RCC 7860 (cell line): ENCODE data around the gene SIL1.

Experiments
- DNase-seq: peaks from one replicate; pipeline ENCODE4 v3.0.0-alpha.2; 2015; ENCODE audit warnings: low spot score
- FAIRE-seq: peaks from 2 replicates; lab custom pipeline; 2012; peaks lifted over from hg19 to GRCh38; lab: Jason Lieb, UNC

SIL1 gene

DNA sequence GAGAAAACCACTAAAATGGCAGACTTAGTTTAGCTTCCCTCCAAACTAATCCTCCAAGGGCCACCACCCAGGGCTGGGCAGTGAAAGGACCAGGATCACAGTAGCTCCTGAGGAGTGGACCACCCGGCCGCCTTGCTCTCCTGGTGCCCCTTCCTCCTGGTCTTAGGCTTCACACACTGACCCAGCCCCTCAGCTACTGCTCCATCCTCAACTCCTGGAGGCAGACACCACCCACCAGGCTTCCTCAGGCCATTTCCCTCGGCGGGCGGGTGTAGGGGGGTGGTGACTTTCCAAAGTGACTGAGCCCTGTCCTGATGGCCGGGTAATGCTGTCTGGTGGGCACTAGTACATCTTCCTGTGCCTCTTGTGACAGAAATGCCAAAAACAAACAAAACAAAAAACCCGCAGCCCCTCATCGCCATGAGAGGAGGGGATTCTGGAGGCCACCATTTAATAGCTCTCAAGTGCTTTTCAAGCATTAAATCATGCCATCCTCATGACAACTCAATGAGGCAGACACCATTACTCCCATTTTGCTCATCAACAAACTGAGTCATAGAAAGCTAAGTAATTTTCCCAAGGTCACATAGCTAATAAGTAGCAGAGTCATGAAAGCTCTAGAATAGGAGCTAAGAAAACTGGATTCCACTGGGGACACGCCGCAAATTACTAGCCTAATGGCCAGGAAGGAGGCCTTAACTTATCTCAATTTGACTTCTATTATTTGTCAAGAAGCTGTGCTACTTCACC lies 231.8 kb downstream of the SIL1 start:
- FAIRE-seq (peak; percentile 74), DNase-seq (peak; percentile 53)

DNA sequence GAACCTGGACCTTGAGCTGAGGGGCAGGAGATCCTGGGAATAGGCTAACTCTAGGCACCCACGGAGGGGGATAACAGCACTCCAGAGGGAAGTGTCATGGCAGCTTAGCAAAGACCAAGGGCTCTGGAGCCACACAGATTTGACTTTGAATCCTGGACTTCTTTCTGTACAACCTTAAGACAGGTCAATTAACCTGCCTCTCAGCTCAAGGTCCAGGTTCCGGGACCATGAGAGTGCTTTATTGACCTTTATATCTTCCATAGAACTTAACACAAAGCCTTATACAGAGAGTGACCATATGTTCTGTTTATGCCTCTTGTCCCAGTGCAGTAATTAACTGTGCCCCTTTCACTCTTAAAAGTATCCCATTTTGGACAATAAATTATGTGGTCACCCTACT lies 232.5 kb downstream of the SIL1 start:
- DNase-seq = no peak
- no peak for FAIRE-seq

DNA sequence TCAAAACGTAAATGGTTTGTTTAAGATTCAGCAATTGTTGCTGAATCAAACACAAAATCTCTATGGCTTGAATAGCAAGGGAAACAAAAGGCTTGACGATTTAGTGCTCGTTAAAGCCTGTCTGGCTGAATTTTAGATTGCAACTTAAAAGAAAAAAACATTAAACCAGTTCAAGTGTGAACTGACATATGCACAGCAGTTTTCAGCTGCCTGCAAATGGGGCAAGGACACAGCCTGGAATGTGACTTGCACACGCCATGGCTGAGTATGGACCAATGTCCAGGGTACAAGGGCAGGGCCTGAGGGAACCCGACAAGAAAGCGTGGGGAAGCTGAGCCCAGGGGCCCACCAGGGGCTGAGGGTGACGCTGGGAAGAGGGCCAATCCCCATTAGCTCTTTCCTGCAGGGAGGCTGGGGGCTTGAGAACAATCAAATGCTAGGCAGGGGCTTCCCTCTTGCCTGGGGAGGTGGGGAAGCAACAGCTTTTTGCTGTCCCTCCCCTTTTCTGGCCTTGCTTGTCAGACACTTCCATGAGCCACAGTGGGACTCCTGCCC lies 233.4 kb downstream of the SIL1 start:
- DNase-seq (no peak), FAIRE-seq (no peak)

DNA sequence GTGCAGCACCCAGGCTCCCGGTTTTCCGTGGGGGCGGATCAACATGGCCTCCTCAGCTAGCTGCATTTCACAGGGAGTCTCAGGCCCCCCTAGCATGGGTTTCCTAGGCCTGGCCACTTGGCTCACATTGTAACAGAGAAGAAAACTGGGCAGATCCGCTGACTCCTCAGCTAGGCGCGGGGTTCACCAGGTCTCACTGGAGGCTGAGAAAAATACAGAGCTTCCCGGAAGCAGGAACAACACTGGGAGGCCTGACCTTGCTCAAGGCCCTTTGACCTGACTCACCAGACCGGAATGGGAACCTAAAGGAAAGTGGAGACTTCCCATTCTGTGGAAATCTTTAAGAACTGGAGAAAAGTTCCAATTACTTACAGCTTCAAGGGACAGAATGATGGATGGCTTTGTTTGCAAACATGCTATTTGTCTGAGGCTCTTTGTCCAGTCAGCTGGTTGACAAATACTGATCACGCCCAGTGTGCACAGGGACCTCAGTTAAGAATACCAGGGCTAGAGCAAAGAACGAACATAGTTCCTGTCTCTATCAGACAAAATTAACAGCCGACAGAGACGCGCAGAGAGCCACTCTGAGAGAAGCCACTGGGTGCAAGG lies 234.3 kb downstream of the SIL1 start:
- FAIRE-seq (no peak), DNase-seq (peak; percentile 28)

DNA sequence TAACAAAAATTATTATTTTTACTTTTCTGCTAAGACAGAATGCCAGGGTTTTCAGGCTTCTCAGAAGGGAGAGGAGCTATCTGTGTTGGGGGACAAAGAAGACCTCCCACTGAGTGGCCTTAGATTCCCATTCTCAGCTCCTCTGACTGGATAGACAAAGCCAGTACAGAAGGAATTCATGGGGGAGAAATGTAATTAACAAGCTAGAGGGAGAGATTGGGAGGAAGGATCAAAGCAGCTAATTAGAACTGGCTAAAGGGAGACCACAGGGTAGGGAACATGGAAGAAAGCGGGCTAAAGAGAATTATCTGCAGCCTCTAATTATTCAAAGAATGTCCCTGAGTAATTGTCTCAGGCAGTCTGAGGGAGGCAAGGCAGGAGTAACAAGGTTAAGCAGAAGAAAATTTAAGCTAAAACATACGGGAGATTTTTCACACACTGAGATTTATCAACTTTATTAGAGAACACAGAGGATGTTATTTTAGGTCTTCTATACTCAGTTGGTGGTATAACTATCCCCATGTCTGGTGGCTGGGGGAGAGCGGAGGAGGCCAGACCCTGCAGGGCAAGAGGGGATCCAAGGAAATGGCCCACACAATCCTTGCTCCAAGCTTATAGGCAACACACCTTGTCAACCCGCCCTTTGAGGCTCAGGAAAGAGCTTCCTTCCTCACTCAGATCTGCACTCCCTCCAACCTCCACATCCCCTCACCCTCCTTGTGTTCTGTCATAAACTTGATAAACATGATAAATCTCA lies 235.4 kb downstream of the SIL1 start:
- no peak for FAIRE-seq
- no peak for DNase-seq

DNA sequence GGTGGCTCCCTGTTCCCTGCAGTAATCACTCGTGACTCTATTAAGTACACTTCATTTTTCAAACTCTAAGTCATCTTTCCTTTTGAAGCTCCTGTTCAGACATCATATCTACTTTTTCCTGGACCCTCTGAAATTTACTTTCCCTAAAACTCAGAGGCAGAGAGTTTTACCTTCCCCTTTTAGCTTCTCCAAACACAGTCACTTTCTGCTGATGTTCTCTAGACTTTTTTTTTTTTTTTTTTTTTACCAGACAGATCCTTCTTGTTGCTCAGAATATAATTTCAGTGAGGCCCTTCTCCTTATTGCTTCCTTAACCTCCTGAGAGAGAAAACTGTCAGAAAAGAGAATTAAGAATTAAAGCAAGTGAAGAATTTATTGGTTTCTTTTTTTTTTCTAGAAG lies 236.4 kb downstream of the SIL1 start:
- DNase-seq (no peak), FAIRE-seq (no peak)

DNA sequence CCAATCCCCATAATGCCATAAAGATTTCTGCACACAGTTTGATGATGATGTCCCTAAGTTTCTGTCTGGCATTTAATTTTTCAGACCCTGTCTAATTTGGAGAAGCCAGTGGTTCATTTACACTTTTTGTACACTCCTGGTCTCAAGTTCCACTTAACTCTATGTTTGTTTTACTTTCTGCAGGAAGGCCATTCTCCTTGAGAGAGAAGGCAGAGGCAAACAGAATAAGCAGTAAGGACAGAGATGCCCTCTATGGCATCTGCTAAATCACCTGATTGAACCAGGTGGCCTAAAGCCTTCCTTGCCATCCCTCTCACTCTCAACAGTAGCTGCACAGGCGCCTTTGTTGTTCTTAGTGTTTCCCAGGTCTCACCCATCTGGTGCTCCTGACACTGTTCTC lies 236.9 kb downstream of the SIL1 start:
- no peak for DNase-seq
- FAIRE-seq = no peak

DNA sequence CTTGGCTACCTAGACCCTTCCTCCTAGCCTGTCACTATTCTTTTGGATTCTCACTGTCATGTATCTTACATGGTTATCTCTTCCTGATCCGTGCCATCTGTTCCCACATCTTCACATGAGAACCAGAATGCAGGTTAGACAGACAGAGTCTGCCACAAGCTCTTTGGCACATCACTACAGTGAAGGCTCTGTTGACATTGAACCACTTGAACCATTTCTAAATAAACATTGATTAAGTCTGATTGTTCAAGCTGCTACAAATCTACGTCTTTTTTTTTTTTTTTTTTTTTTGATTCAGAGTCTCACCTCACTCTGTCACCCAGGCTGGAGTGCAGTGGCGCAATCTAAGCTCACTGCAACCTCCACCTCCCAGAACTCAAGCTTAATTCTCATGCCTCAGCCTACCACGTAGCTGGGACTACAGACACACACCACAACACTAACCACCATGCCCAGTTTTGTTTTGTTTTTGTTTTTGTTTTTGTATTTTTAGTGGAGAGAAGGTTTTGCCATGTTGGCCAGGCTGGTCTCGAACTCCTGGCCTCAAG lies 237.9 kb downstream of the SIL1 start:
- DNase-seq = no peak
- FAIRE-seq = no peak

DNA sequence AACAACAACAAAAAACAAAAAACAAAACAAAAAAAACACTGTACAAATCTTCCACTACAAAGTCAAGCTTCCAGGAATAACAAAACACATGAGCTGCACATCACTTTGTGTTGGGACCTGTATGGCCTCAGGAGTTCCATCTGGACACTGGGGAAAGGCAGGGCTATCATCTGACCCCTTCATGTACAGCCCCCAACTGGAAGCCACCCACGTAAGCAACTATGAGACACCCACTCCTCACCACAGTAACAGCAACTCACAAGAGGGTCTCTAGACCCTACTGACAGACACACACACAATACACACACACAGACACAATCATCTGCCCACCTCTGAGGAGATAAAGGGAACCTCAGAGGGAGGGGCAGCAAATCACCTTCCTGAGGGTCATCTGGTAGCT lies 241.4 kb downstream of the SIL1 start:
- FAIRE-seq (no peak), DNase-seq (no peak)

DNA sequence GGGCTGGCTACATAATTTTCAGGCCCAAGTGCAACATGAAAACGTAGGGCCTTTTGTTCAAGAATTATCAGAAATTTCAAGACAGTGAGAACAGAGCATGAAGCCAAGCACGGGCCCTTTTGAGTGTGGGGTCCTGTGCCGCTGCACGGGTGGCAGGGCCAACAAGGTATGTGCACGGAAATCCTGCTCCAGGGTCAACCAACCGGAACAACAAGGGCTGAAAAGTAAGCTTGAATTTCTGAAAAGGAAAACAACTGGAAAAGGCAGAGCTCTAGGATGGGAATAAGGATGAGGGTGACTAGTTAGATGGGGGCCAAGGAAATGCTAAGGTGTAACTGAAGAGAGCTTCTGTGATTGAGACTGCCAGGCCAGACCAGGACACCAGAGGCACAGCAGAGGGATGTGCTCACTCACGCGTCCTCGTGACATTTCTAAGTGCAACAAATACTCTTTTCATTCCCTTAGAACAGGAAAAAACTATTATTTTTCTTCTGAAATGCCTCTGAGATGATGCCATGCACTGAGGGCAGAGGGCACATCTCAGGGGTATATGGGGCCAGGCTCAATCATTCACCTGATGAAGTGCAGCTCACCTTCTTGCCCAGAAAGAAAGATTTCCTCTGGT lies 242.4 kb downstream of the SIL1 start:
- FAIRE-seq (no peak), DNase-seq (no peak)

DNA sequence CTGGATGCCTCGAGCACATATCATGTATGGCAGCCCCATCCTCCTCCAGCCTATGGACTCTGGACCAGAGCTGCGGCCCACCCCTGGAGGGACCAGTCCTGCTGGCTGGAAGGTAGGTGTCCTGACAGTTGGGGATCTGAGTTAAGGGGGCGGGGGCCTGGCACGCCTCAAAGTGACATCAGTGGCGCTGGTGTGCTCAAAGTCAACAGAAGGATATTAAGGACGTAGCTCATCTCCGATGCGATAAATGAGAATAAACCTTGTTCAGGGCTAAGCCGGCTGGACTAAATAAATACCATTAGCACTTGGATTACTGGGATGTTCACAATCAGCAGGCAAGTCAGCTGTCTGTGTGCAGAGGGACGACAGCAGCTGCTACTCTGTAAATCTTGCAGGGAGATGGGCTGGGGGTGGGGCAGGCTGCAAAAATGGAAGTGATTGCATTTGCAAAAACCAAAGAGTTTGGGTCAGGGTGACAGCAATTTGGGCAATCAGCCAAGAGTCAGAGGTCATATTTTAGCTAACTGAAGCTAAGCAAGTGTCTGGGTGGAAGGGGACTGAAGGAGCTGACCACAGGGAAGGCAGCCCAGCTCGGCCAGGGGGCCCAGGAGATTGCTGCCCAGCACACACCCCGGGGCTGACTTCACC lies 243.0 kb downstream of the SIL1 start:
- FAIRE-seq (no peak), DNase-seq (no peak)

DNA sequence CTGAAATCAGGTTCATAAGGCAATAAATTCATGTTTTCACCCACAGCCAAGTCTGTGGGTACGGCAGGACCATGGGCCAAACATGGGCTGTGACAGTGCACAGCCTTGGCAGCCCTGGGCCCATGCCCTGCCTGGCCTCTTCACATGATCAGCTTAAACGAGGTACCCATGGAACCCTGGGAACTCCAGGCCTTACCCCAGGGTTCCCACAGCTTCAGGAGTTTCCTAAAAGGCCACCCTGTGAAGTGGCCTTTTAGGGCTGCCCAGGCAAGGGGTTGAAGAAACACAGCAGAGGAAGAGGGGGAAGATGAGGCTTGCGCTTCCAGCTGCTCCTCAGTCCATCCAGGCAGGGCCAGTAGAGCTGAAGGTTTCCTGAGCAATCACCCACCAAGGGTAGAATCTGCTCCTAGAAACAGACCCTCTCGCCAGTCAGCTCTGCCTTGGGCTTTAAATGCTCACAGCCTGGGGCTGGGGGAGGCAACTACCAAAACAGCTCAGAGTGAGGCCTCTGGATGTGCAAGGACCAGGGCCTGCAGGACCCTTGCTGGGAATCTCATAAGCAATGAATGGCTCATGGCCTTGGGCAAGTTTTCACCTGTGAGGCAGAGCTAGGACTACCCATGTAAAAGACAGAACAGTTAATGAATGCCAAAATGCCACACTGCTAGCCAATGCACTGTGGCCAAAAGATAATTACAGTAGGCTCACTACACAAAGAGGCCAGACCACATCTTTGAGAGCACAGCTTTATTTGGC lies 243.7 kb downstream of the SIL1 start:
- no peak for FAIRE-seq
- DNase-seq = no peak

DNA sequence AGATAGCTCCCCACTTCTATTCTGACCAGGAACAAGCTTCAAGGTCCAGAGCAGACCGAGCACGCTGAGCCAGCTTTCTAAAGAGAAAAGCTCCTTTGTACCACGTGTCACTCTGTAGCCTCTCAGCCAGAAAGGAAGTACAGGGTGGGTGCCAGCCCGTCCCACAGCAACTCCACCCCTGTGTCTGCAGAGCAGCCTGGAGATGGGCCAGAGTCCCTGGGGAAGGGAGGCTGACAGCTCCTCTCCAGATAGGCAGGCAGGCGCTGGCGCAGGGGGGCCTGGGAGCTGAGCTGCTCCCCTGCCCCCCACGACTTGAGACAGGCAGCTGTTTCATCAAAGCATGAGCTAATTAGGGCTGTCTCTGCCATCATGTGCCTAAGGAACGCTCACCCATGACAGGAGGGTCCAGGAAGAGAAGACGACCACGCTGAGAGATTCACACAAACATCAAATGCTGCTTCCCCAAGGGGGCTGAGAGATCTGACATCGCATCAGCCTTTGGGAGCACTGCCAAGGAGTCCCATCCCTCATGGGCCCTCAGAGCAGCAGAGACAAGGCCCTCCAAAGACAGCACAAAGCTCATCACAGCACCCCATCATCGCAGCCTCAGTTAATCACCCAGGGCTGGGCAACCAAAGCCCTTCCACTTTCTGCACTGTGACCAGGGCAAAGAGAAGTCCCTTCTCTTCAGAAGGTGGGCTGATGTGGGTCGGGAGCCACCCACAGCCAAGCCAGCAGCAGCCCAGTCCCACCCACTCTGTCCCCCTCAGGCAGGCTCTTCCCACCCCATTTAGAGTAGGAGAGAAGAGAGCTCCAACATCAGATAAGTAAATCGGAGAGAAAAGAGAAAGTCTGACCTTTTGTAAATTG lies 244.5 kb downstream of the SIL1 start:
- no peak for FAIRE-seq

DNA sequence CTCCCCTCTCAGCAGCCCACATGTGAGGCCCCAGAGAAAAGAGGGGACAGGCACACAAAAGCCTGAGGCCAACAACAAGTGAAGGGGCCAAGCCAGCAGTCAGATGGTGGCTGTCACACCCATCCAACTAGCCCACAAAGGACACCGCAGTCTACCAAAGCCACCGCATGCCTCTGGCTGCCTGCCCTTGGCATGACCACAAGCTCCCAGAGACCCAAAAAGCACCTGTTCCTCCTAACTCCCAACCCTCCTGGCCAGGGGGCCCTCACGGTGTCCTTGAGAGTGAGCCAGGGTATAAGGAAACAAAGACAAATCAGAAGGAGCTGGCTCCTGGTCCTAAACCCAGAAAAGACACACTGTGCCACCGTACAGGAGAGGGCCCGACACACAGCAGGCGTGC lies 245.2 kb downstream of the SIL1 start:
- no peak for DNase-seq
- FAIRE-seq = no peak

More for the DNA sequence above, 244.5 kb downstream of the SIL1 start:
- DNase-seq = peak; percentile 26

DNA sequence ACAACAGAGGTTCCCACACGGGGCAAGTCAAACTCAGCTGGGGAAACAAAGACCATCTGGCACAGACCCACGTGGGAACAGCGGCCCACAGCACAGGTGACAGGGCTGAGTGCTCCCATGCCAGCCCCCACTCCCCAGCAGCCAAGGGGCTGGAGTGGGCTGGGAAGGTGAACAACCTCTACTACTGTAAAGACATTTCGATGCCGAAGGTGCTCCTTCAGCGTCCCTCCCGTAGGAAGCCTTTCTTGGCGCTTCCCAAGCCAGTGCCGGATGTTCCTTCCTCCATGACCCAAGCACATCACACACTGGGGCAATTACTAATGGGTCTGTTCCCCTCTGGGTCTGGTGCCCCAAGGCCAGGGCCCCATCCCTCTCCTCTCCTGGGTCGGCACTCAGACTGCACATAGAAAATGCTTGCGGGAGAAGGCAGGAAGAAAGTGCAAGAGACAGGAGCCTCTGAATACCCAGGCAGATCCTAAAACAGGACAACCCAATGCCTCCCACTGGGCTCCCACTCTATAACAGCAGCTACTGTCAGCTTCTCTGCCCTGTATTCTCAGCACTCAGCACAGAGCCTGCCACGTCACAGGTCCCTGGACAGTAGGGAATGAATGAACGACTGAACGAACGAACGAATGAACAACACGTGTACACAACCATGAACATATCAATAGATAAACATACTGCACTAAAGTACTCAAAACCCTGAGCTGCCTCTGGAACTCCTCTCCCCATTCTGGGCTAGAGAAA lies 246.0 kb downstream of the SIL1 start:
- DNase-seq (no peak), FAIRE-seq (no peak)

DNA sequence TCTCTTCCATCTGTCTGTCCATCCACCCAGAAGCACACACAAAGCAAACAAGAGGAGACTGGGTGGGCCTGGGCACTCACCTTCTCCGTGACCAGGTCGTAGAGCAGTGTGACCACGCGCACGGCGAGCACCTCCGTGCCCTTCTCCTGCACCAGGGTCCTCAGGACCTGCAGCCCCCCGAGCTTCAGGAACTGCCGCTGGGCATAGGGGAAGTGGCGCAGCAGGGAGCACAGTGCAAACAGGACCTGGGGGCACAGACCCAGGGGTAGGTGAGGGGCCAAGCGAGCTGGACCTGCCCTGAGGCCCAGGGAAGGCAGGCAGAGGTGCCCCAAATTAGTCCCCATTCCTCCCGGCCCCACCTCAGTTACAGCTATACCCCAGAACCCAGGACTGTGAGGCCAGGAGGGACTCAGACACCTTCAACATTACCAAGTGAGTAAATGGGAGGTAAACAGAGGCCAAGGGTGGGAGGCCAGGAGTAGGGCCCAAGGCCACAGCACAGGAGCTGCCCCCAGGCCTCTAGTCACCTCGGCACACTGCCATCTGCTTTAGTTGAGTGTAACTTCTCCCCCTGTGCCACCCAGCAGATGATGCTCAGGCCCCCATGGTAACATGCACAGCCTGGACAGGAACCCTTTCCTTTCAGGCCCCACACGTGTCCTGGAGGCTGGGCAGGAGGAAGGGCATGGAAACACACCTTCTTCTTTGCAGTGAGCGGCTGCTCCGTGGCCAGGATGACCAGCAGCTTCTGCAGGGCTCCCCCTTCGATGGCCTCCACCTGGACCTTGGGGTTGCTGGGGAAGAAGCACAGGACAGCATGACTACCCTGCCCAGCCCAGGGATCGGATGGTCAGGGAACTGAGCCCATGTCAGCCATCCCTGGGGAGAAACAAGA lies 246.8 kb downstream of the SIL1 start:
- no peak for DNase-seq
- no peak for FAIRE-seq

DNA sequence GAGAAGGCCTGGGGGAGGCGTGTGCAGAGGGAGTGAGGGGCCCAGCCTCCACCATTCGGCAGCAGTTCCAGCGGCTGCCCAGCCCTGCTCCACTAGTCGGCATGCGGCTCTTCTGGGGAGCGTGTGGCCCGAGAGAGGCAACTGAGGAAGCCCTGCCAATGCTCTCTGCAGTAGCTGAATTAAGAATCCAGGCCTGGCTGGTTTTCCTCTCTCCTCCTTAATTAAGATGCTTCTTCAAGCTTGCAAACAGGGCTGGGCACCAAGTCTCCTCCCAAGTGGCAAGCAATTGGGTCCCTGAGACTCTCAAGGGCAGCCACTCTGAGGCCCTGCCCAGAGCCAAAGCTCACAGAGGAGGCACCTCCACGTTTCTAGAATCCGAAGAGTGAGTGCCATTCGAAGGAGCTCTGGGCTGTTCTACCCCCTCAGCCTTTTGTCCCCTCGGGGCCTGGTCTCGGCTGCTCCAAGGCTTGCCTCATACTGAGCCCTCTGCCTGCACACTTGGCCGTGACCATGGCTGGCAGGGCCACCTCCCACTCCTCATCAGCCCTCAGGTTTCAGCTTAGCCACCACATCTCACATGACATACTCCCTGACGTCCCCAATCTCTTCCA lies 247.6 kb downstream of the SIL1 start:
- no peak for FAIRE-seq
- DNase-seq = no peak
